ENCODE data around the gene EIF4G1.
"Not testable (repeated sequence)": the region's sequence is repeated elsewhere in the genome, so short reads cannot be mapped to it uniquely, and the experiment has no call there.

Gene EIF4G1

GRCh38 chr3:184334470-184335158 is 20.2 kb downstream of the EIF4G1 start:
- peak; percentile 21 for DNase-seq (ENCODE audit: low read depth)

- no peak for DNase-seq (ENCODE audit: low read depth)
Observed at GRCh38 chr3:184335291-184335660, 20.9 kb downstream of the EIF4G1 start.

- DNase-seq (ENCODE audit: low read depth): peak; percentile 77
Observed at GRCh38 chr3:184335661-184336546, 21.5 kb downstream of the EIF4G1 start.

- no peak for DNase-seq (ENCODE audit: low read depth)
Observed at GRCh38 chr3:184336547-184337398, 22.4 kb downstream of the EIF4G1 start.

GRCh38 chr3:184337399-184337714 is 23.0 kb downstream of the EIF4G1 start, which contains the start of gene FAM131A:
FAM131A (plus strand) TSS chr3:184337600; CDS start chr3:184337631, 31 bp downstream.
- DNase-seq (ENCODE audit: low read depth): no peak

- DNase-seq (ENCODE audit: low read depth): no peak
Observed at GRCh38 chr3:184337981-184338380, 23.6 kb downstream of the EIF4G1 start.

GRCh38 chr3:184338511-184338945 is 24.1 kb downstream of the EIF4G1 start:
- no peak for DNase-seq (ENCODE audit: low read depth)

- no peak for DNase-seq (ENCODE audit: low read depth)
Observed at GRCh38 chr3:184339001-184339400, 24.6 kb downstream of the EIF4G1 start.

- DNase-seq (ENCODE audit: low read depth): not testable (repeated sequence)
Observed at GRCh38 chr3:184339451-184340135, 25.2 kb downstream of the EIF4G1 start.

- no peak for DNase-seq (ENCODE audit: low read depth)
Observed at GRCh38 chr3:184341925-184342324, 27.5 kb downstream of the EIF4G1 start.

- no peak for DNase-seq (ENCODE audit: low read depth)
Observed at GRCh38 chr3:184343200-184343876, 28.9 kb downstream of the EIF4G1 start.

GRCh38 chr3:184344579-184345316 is 30.3 kb downstream of the EIF4G1 start:
- DNase-seq (ENCODE audit: low read depth): no peak

- DNase-seq (ENCODE audit: low read depth): no peak
Observed at GRCh38 chr3:184345317-184346144, 31.1 kb downstream of the EIF4G1 start.

- no peak for DNase-seq (ENCODE audit: low read depth)
Observed at GRCh38 chr3:184346480-184347190, 32.2 kb downstream of the EIF4G1 start.

GRCh38 chr3:184347321-184348056 is 33.1 kb downstream of the EIF4G1 start:
- DNase-seq (ENCODE audit: low read depth): no peak

- DNase-seq (ENCODE audit: low read depth): no peak
Observed at GRCh38 chr3:184348057-184348382, 33.6 kb downstream of the EIF4G1 start.

- no peak for DNase-seq (ENCODE audit: low read depth)
Observed at GRCh38 chr3:184349563-184350470, 35.4 kb downstream of the EIF4G1 start.

All from stimulated activated CD8-positive, alpha-beta memory T cell treated with anti-CD3 and anti-CD28 coated beads, Interleukin-4, amount 100 ng/mL, for 24 hours (primary cell).